ENCODE data around the gene GAS2L1.

- no peak for TF ChIP-seq REST (IDR thresholded peaks at IDR 0.05; ENCODE audit: insufficient read depth in 1 of 2, low read depth in 2 of 2, low read length in 2 of 2)
- no peak for TF ChIP-seq POLR2AphosphoS5 (IDR thresholded peaks at IDR 0.05; ENCODE audit: low read depth, low read length)
Observed at GRCh38 chr22:29346659-29347058, 40.2 kb downstream of the GAS2L1 start.
